ENCODE data around the gene DSC2.
"Not testable (repeated sequence)": the region's sequence is repeated elsewhere in the genome, so short reads cannot be mapped to it uniquely, and the experiment has no call there.

Gene DSC2

DNA sequence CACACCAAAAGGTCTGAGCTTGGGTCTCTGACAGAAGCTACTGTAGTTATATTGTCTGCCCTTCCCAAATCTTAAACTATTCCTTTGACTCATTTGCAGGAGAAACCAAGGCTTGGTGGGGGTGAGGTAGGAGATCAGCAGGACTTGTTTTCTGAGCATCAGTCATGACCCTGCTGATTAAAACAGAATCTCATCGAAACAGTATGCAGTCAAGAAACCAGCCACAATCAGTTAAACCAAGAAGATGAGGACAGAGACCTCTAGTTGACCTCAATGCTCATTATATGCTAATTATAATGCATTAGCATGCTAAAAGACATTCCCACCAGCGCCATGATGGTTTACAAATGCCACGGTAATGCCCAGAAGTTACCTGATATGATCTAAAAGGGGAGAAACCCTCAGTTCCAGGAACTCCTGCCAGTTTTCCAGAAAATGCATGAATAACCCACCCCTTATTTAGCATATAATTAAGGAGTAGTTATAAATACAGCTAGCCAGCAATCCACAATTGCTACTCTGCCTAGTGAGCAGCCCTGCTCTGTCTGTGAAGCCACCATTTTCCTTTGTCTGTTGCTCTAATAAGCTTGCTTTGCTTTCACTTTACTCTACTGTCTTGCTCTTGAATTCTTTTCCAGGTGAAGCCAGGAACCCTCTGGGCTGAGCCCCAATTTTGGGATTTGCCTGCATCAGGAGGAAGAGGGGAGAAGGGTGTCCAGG lies 86.3 kb downstream of the DSC2 start:
- H3K9me3 ChIP-seq (ENCODE audit: control insufficient read depth, low read length) = no peaks in the 10 kb centered on the region
- H3K4me1 ChIP-seq (ENCODE audit: control insufficient read depth, insufficient read depth, low read length, poor library complexity, severe bottlenecking) = no peaks in the 10 kb centered on the region
- H3K4me3 ChIP-seq (ENCODE audit: extremely low read depth, insufficient read depth, low read length, poor library complexity, severe bottlenecking) = no peak overlapping the region
- WGBS, 2 experiments (ENCODE audit: insufficient coverage in 2 of 2) = 100% methylated on average over 1 to 2 of the region's 3 CpGs
- H3K27ac ChIP-seq (ENCODE audit: low read depth, low read length, severe bottlenecking) = no peak overlapping the region
- no peaks in the 10 kb centered on the region for H3K36me3 ChIP-seq (ENCODE audit: control insufficient read depth, insufficient read depth, low read length)

DNA sequence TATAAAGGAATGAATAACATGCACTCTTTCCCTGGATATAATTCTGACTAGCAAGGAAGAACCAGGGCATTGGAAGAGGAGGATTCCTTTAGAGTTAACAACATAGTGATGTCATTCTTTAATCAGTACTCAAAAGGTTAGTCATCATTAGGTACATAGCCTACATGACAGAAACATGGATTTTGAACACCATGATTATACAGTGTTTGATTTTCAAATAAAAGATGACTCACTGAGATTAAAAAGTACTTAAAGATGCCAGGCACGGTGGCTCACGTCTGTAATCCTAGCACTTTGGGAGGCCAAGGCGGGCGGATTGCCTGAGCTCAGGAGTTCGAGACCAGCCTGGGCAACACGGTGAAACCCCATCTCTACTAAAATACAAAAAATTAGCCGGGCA lies 90.8 kb downstream of the DSC2 start:
- H3K9me3 ChIP-seq (ENCODE audit: control insufficient read depth, low read length); H3K4me3 ChIP-seq (ENCODE audit: extremely low read depth, insufficient read depth, low read length, poor library complexity, severe bottlenecking); H3K4me1 ChIP-seq (ENCODE audit: control insufficient read depth, insufficient read depth, low read length, poor library complexity, severe bottlenecking); H3K27ac ChIP-seq (ENCODE audit: low read depth, low read length, severe bottlenecking); H3K36me3 ChIP-seq (ENCODE audit: control insufficient read depth, insufficient read depth, low read length): not testable (repeated sequence)
- 89% methylated on average over 6 of the region's 7 CpGs; no CpG with 5 or more reads in 1 of the 2 experiments for WGBS, 2 experiments (ENCODE audit: insufficient coverage in 2 of 2)

DNA sequence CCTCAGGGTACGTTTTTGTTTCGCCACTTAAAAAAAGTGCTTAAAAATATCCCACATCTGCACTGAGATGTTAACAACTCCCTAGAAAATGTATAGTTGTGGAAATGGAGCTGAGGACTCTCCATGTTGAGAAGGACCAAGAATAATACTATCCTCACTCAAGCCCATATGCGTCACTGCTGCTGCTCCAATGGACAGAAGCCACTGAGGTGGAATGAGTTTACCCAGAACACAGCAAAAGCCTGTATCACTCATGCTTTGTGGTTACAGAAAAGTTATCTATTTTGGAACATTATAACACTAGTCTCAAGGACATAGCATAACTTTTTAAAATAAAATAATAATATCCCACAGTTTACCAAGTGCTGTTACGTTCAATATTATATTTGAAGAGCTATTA lies 91.6 kb downstream of the DSC2 start:
- Histone ChIP-seq H3K36me3 (ENCODE audit: control insufficient read depth, insufficient read depth, low read length) (no peaks in the 10 kb centered on the region), H3K4me3 (ENCODE audit: extremely low read depth, insufficient read depth, low read length, poor library complexity, severe bottlenecking) (no peak overlapping the region), H3K27ac (ENCODE audit: low read depth, low read length, severe bottlenecking) (no peak overlapping the region), H3K9me3 (ENCODE audit: control insufficient read depth, low read length) (no peaks in the 10 kb centered on the region), H3K4me1 (ENCODE audit: control insufficient read depth, insufficient read depth, low read length, poor library complexity, severe bottlenecking) (no peaks in the 10 kb centered on the region)
- WGBS, 2 experiments (ENCODE audit: insufficient coverage in 2 of 2) = no CpG with 5 or more reads among the region's 4 CpGs

Data from mesodermal cell (in vitro differentiated cells).